Common myeloid progenitor, CD34-positive (primary cell): Measurements from ENCODE around the gene SFXN1.

ENCODE experiments used
- CTCF ChIA-PET: fragments of 350-600 bp; sonication (Branson Sonifier 250); formaldehyde crosslinking; loops from one replicate; lab custom pipeline; 2021; ENCODE audit warnings: antibody characterized with exemption; lab: Charles Lee
- POLR2A ChIA-PET: fragments of 350-600 bp; sonication (Branson Sonifier 250); formaldehyde crosslinking; loops from one replicate; lab custom pipeline; 2021; ENCODE audit warnings: antibody characterized with exemption; lab: Charles Lee
- DNase-seq, 3 donors: peaks; one replicate each; pipeline versions ENCODE4 v3.0.0 to v3.0.0-alpha.2; 2013
- H3K27ac ChIP-seq, 2 experiments: 1 replicate in 1 of 2; 2 replicates in 1 of 2; pipeline ENCODE4 v1.7.0; 2013; ENCODE audit warnings: inconsistent platforms in 2 of 2, low read length in 2 of 2, mild to moderate bottlenecking in 2 of 2, low read depth in 1 of 2, moderate library complexity in 1 of 2; ENCODE audit not compliant: severe bottlenecking in 2 of 2, insufficient read depth in 1 of 2, poor library complexity in 1 of 2
- H3K27me3 ChIP-seq, 5 experiments: replicated peaks in 2 of 5; 1 replicate in 3 of 5; 2 replicates in 2 of 5; pipeline versions ENCODE4 v1.6.1 to v1.7.0; 2013; ENCODE audit warnings: low read length in 4 of 5, mild to moderate bottlenecking in 2 of 5, moderate library complexity in 2 of 5, inconsistent platforms in 1 of 5; ENCODE audit not compliant: insufficient read depth in 5 of 5, control insufficient read depth in 4 of 5
- H3K36me3 ChIP-seq, 4 experiments: 1 replicate in 2 of 4; 2 replicates in 2 of 4; pipeline versions ENCODE4 v1.6.1 to v1.7.0; 2013; ENCODE audit warnings: low read length in 3 of 4, control low read depth in 1 of 4, mild to moderate bottlenecking in 1 of 4; ENCODE audit not compliant: control insufficient read depth in 4 of 4, insufficient read depth in 4 of 4
- H3K4me1 ChIP-seq, 4 experiments: 1 replicate in 3 of 4; 2 replicates in 1 of 4; pipeline versions ENCODE4 v1.6.1 to v1.7.1; 2013; ENCODE audit warnings: low read length in 3 of 4, mild to moderate bottlenecking in 3 of 4, control low read depth in 1 of 4, inconsistent platforms in 1 of 4, moderate library complexity in 1 of 4; ENCODE audit not compliant: control insufficient read depth in 4 of 4, insufficient read depth in 4 of 4; ENCODE audit errors: control extremely low read depth in 1 of 4
- H3K4me3 ChIP-seq, 7 experiments: 1 replicate in 4 of 7; 2 replicates in 3 of 7; pipeline versions ENCODE4 v1.5.1 to v1.7.0; 2013; ENCODE audit warnings: mild to moderate bottlenecking in 7 of 7, low read length in 6 of 7, moderate library complexity in 6 of 7, inconsistent platforms in 2 of 7, low read depth in 2 of 7, control low read depth in 1 of 7; ENCODE audit not compliant: insufficient read depth in 4 of 7, control insufficient read depth in 1 of 7; ENCODE audit errors: extremely low read depth in 1 of 7
- H3K9me3 ChIP-seq, 5 experiments: 1 replicate in 4 of 5; 2 replicates in 1 of 5; pipeline versions ENCODE4 v1.6.1 to v1.7.1; 2013; ENCODE audit warnings: low read length in 4 of 5, mild to moderate bottlenecking in 2 of 5, inconsistent platforms in 1 of 5, low read depth in 1 of 5, moderate library complexity in 1 of 5; ENCODE audit not compliant: control insufficient read depth in 4 of 5, insufficient read depth in 2 of 5; ENCODE audit errors: control extremely low read depth in 1 of 5
- WGBS: methylation state at CpG from one replicate; pipeline ENCODE4 v1.1.5; 2013; ENCODE audit not compliant: insufficient coverage; 5-methylcytosine and 5-hydroxymethylcytosine counted together

Gene SFXN1

DNA sequence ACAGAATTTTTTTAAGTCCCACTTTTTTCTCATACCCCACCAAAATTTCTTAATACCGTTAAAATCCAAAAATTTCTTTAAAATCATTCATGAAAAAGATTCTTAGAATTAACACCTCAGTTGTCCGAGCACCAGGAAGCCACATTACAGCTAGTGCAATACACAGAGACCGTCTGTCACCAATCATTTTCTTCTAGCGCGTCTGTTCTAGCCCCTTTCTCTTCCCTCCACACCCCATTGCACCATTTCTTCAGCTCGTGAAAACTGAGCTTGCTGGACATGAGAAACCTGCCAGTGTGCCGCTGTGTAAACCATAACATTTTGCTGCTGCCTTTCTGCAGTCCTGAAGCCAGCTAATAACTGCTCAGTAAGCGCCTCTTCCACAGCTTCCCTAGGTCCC, 5.0 kb downstream of the SFXN1 start:
- ChIA-PET POLR2A (no interaction called here), CTCF (no interaction called here)
- no peaks in the 10 kb centered on the region for H3K27me3 ChIP-seq
- DNase-seq, result no peak
- WGBS, result 93% methylated on average over 7 of the region's 8 CpGs
- no peak overlapping the region for H3K4me3 ChIP-seq
- H3K27ac ChIP-seq, result no peak overlapping the region
- no peaks in the 10 kb centered on the region for H3K9me3 ChIP-seq
- H3K4me1 ChIP-seq, result peaks cover 15 to 25% (median 19%) of the 10 kb centered on the region in 4 experiments
- H3K36me3 ChIP-seq, result peaks cover 0 to 60% (median 19%) of the 10 kb centered on the region in 4 experiments

DNA sequence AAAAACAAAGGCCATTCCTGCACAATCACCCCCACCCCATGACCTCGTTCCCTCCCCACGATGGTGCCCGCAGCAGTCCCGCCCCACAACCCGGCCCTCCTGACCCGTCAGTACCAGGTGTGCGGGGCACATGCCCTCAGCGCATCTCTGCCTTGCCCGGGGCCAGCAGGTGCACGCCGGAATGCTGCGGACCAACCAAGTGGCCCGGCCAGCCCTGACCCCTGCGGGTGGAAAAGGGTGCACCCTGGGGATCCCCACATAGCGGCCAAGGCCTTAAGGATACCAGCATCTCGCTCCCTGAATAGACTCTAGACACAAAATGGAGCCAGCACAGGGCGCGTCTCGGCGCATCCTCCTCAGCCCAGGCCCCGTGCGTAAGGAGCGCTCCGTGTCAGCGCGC, 6.0 kb downstream of the SFXN1 start:
- POLR2A ChIA-PET, result no interaction called here
- Histone ChIP-seq H3K4me1 (peaks cover 12 to 20% (median 14%) of the 10 kb centered on the region in 4 experiments), H3K9me3 (no peaks in the 10 kb centered on the region), H3K4me3 (no peak overlapping the region), H3K36me3 (peaks cover 0 to 65% (median 20%) of the 10 kb centered on the region in 4 experiments), H3K27me3 (no peaks in the 10 kb centered on the region), H3K27ac (no peak overlapping the region)
- no peak for DNase-seq
- CTCF ChIA-PET, result no interaction called here
- WGBS, result 99% methylated on average over 21 of the region's 26 CpGs

- 100% methylated on average over 4 of the region's 4 CpGs for WGBS
- peaks cover 8 to 20% (median 11%) of the 10 kb centered on the region in 4 experiments for H3K4me1 ChIP-seq
- DNase-seq, result no peak
- H3K4me3 ChIP-seq, result no peak overlapping the region
- CTCF ChIA-PET, result no interaction called here
- POLR2A ChIA-PET, result no interaction called here
- no peaks in the 10 kb centered on the region for H3K27me3 ChIP-seq
- peaks cover 0 to 65% (median 20%) of the 10 kb centered on the region in 4 experiments for H3K36me3 ChIP-seq
- H3K9me3 ChIP-seq, result no peaks in the 10 kb centered on the region
- no peak overlapping the region for H3K27ac ChIP-seq
These were observed 6.5 kb downstream of the SFXN1 start for GRCh38 chr5:175484829-175485228.

DNA sequence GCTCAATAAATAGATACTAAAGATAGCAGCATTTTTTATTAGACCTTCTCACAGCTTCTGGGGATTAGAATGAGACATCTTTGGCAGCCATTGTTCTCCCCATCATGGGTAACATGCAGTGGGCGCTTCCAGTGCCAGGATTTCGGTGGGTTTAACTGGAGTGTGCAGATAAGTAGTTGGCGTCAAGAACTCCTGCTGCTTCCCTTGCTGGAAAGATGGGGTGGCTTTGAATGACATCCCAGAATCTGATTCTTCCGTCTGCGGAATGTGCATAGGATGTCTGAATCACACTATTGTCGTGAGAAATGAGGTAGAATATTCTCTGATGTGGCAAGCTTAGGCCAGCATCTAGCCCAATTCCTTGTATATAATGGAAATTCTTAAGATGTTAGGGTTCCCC, 7.3 kb downstream of the SFXN1 start:
- no peak for DNase-seq
- no peaks in the 10 kb centered on the region for H3K9me3 ChIP-seq
- H3K36me3 ChIP-seq, result peaks cover 0 to 63% (median 20%) of the 10 kb centered on the region in 4 experiments
- no peaks in the 10 kb centered on the region for H3K27me3 ChIP-seq
- no peak overlapping the region for H3K27ac ChIP-seq
- H3K4me3 ChIP-seq, result no peak overlapping the region
- POLR2A ChIA-PET, result no interaction called here
- peaks cover 4 to 20% (median 11%) of the 10 kb centered on the region in 4 experiments for H3K4me1 ChIP-seq
- CTCF ChIA-PET, result interaction anchor here (3.1 kb wide), 1 partner anchor 20 kb away, joined by 9 read pairs; no protein-coding TSS in a partner anchor
- 100% methylated on average over 2 of the region's 6 CpGs for WGBS

- peaks cover 4 to 13% (median 7%) of the 10 kb centered on the region in 4 experiments for H3K4me1 ChIP-seq
- CTCF ChIA-PET, result interaction anchor here (3.1 kb wide), 1 partner anchor 22 kb away, joined by 9 read pairs; no protein-coding TSS in a partner anchor
- DNase-seq, result no peak
These were observed 9.3 kb downstream of the SFXN1 start for GRCh38 chr5:175487514-175488222.

DNA sequence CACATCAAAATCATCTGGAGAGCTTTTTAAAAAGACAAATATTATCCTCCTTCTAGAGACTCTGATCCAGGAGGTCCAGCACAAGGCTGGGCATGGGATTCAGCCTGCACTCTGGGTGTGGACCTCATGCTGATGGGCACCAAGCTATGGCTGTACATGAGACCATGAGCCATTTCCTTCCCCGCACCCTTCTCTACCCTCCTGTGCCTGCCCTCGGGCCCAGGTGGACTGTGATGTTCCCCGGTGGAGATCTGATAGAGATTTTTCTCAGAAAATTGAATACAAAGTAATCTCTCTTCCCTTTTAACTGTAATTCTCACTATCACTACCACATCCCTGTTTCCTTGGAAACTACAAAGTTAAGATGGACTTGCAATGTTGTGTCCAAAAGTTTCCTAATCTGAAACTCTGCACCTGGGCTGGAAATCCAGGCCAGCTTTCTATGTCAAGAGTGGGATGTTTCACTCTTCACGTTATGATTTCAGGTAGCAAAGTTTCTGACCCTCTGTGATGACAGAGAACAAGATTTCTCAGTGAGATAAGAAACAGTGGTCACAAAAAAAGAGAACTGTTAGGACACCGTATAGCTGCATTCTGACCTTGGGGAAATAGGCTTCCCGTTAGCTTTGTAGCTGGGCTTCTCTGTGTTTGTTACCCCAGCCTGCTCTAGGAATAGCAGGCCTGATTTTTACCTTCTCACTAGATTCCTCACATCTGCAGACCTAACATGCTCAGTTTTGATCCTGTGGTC, 11.5 kb downstream of the SFXN1 start:
- Histone ChIP-seq H3K4me1 (peaks cover 4 to 12% (median 7%) of the 10 kb centered on the region in 4 experiments), H3K9me3 (no peaks in the 10 kb centered on the region), H3K4me3 (no peak overlapping the region), H3K27ac (peak overlapping the region in 1 of 2 experiments; percentile 45), H3K27me3 (no peaks in the 10 kb centered on the region), H3K36me3 (peaks cover 17 to 56% (median 34%) of the 10 kb centered on the region in 4 experiments)
- POLR2A ChIA-PET, result no interaction called here
- CTCF ChIA-PET, result interaction anchor here (1.0 to 1.6 kb wide), 2 partner anchors 8 to 9 kb away, joined by 4 read pairs; no protein-coding TSS in a partner anchor
- WGBS, result 8% methylated on average over 3 of the region's 6 CpGs
- DNase-seq, result peak in 2 of 3 donors; percentile 11 to 28

More at GRCh38 chr5:175487514-175488222, 9.3 kb downstream of the SFXN1 start:
- POLR2A ChIA-PET, result interaction anchor here (0.7 kb wide), 1 partner anchor 312 kb away, joined by 3 read pairs; no protein-coding TSS in a partner anchor
- Histone ChIP-seq H3K9me3 (no peaks in the 10 kb centered on the region), H3K4me3 (no peak overlapping the region), H3K27ac (no peak overlapping the region), H3K27me3 (no peaks in the 10 kb centered on the region), H3K36me3 (peaks cover 6 to 55% (median 28%) of the 10 kb centered on the region in 4 experiments)
- 96% methylated on average over 11 of the region's 11 CpGs for WGBS
